ENCODE measurements around the gene SUPT5H. TPM values are rescaled to one million over a fixed set of nuclear protein-coding genes. Genes with fewer than 3 reads are reported as not detected.

Gene SUPT5H
- total and polyA plus RNA-seq, 2 of the 13 experiments (the other 11 are each of a cell fraction or from before 2014, with no cell fraction given): 48.2 to 51.7 TPM

GRCh38 chr19:39423258-39424086, 21.9 kb upstream of the SUPT5H start:
- H3K4me1 ChIP-seq (ENCODE audit: insufficient read depth, low read length): peaks cover 14% of the 10 kb centered on the region
- peaks cover 7% of the 10 kb centered on the region in 2 experiments; a peak in 4 of 5 replicates for H3K36me3 ChIP-seq (replicated peaks in 1 of 2; ENCODE audit: control insufficient read depth in 1 of 2, insufficient read depth in 2 of 2, low read length in 2 of 2)
- H3K27ac ChIP-seq (ENCODE audit: extremely low read length, insufficient read depth, low read length): no peak overlapping the region
- no peaks in the 10 kb centered on the region for H3K9me3 ChIP-seq (ENCODE audit: low read length)
- H3K27me3 ChIP-seq (ENCODE audit: control insufficient read depth in 1 of 2, insufficient read depth in 2 of 2, low read length in 2 of 2): no peaks in the 10 kb centered on the region
- no peaks in the 10 kb centered on the region for H4K20me1 ChIP-seq (ENCODE audit: insufficient read depth, low read length)
- ChIA-PET CTCF (ENCODE audit: low intra/inter-chr PET ratio, low total read pairs) (no interaction called here), POLR2A (interaction anchor here (0.5 to 5.7 kb wide), 2 partner anchors 12 to 94 kb away, joined by 5 to 44 read pairs; partner anchors contain the start of gene RPS16)
- H3K4me3 ChIP-seq (replicated peaks in 1 of 3; ENCODE audit: insufficient read depth in 1 of 3, low read depth in 2 of 3, low read length in 3 of 3): no peak overlapping the region
- no peak for TF ChIP-seq ZNF431 (CRISPR knock-in tag; IDR thresholded peaks at IDR 0.05; ENCODE audit: borderline replicate concordance, low read depth)
- TF ChIP-seq, protein P1, sequence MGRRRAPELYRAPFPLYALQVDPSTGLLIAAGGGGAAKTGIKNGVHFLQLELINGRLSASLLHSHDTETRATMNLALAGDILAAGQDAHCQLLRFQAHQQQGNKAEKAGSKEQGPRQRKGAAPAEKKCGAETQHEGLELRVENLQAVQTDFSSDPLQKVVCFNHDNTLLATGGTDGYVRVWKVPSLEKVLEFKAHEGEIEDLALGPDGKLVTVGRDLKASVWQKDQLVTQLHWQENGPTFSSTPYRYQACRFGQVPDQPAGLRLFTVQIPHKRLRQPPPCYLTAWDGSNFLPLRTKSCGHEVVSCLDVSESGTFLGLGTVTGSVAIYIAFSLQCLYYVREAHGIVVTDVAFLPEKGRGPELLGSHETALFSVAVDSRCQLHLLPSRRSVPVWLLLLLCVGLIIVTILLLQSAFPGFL (CRISPR knock-in tag; IDR thresholded peaks at IDR 0.05): no peak
- TF ChIP-seq SALL2 (CRISPR knock-in tag; IDR thresholded peaks at IDR 0.05): no peak
- no peak for TF ChIP-seq ZNF34 (CRISPR knock-in tag; IDR thresholded peaks at IDR 0.05; ENCODE audit: borderline replicate concordance)
- 0 out of 2 replicates have a peak, but pooled peaks have one; percentile 26 for TF ChIP-seq RBFOX2 (IDR thresholded peaks at IDR 0.05; ENCODE audit: low read depth, low read length)
- TF ChIP-seq ZNF839 (CRISPR knock-in tag; IDR thresholded peaks at IDR 0.05; ENCODE audit: borderline replicate concordance): no peak
- intact Hi-C loops (cut with micrococcal nuclease; ENCODE audit: unreplicated experiment): no loop called here
- H3K4me2 ChIP-seq (ENCODE audit: low read depth, low read length): no peak overlapping the region
- in situ Hi-C loops (cut with HindIII; ENCODE audit: extremely low pct_ligation_motif_present, low pct_unique_long_range_greater_than_20kb): no loop called here
- DNase-seq (ENCODE audit: low spot score) (no peak), ATAC-seq (no peak), FAIRE-seq (no peak)
- no TSS peak for BruUV-seq (replicated peaks)
- 96% methylated on average over 22 of the region's 35 CpGs for WGBS (ENCODE audit: low lambda C conversion rate)
- no peaks in the 10 kb centered on the region for H3K79me2 ChIP-seq (ENCODE audit: insufficient read depth, low read length)
- H2AFZ ChIP-seq (ENCODE audit: low read length): no peak overlapping the region
- H3K9ac ChIP-seq (ENCODE audit: insufficient read depth, low read depth, low read length): no peak overlapping the region
